Neural crest cell (in vitro differentiated cells): Measurements from ENCODE around the gene ANKEF1. TPM values are rescaled to one million over a fixed set of nuclear protein-coding genes. Genes with fewer than 3 reads are reported as not detected.

ENCODE experiments used
- DNase-seq: peaks from one replicate; pipeline ENCODE4 v3.0.0; 2021; ENCODE audit warnings: low read depth, mixed read lengths, low spot score
- H3K27ac Mint-ChIP-seq: one replicate; pipeline ENCODE4 v1.8.0; 2021; ENCODE audit warnings: mild to moderate bottlenecking, mixed read lengths; ENCODE audit not compliant: unreplicated experiment
- H3K27me3 Mint-ChIP-seq: 2 replicates; pipeline ENCODE4 v1.8.0; 2021; ENCODE audit warnings: low read depth, mild to moderate bottlenecking, mixed read lengths
- H3K36me3 Mint-ChIP-seq: 2 replicates; pipeline ENCODE4 v1.8.0; 2021; ENCODE audit warnings: low read depth, mild to moderate bottlenecking, mixed read lengths
- H3K4me1 Mint-ChIP-seq: 2 replicates; pipeline ENCODE4 v1.8.0; 2021; ENCODE audit warnings: mixed read lengths
- H3K4me3 Mint-ChIP-seq: one replicate; pipeline ENCODE4 v1.8.0; 2021; ENCODE audit warnings: mild to moderate bottlenecking, mixed read lengths
- H3K9me3 Mint-ChIP-seq: 2 replicates; pipeline ENCODE4 v1.8.0; 2021; ENCODE audit warnings: mixed read lengths
- CTCF ChIP-seq: fragments of 200-600 bp; sonication (generic); conservative IDR thresholded peaks from 2 replicates; pipeline ENCODE4 v1.5.0; 2021; ENCODE audit warnings: antibody characterized with exemption, mild to moderate bottlenecking
- total RNA-seq: library from RNA; stranded (reverse); gene quantifications from 2 replicates; pipeline ENCODE4 v1.2.1, GENCODE V29; 2021

The ANKEF1 gene
- total RNA-seq, 1 donor from 2014 or later, result 3.8 TPM

- no peaks in the 10 kb centered on the region for H3K36me3 Mint-ChIP-seq
- H3K4me3 Mint-ChIP-seq, result no peak overlapping the region
- peaks cover 4% of the 10 kb centered on the region for H3K4me1 Mint-ChIP-seq
- peaks cover 5% of the 10 kb centered on the region for H3K9me3 Mint-ChIP-seq
- H3K27ac Mint-ChIP-seq, result no peak overlapping the region
- DNase-seq, result no peak
- peak; percentile 44 for TF ChIP-seq CTCF
- no peaks in the 10 kb centered on the region for H3K27me3 Mint-ChIP-seq
Measured at GRCh38 chr20:10077081-10077471, 42.3 kb downstream of the ANKEF1 start.

- H3K4me3 Mint-ChIP-seq, result no peak overlapping the region
- H3K27ac Mint-ChIP-seq, result no peak overlapping the region
- H3K4me1 Mint-ChIP-seq, result peaks cover 4% of the 10 kb centered on the region
- TF ChIP-seq CTCF, result no peak
- H3K27me3 Mint-ChIP-seq, result no peaks in the 10 kb centered on the region
- DNase-seq, result no peak
- peaks cover 5% of the 10 kb centered on the region for H3K9me3 Mint-ChIP-seq
- H3K36me3 Mint-ChIP-seq, result no peaks in the 10 kb centered on the region
Measured at GRCh38 chr20:10077886-10078285, 43.1 kb downstream of the ANKEF1 start.

- H3K27ac Mint-ChIP-seq, result no peak overlapping the region
Measured at GRCh38 chr20:10078403-10078802, 43.6 kb downstream of the ANKEF1 start.

GRCh38 chr20:10079964-10080363, 45.2 kb downstream of the ANKEF1 start:
- Mint-ChIP-seq H3K4me1 (no peaks in the 10 kb centered on the region), H3K4me3 (no peak overlapping the region), H3K9me3 (peaks cover 5% of the 10 kb centered on the region), H3K36me3 (no peaks in the 10 kb centered on the region), H3K27me3 (no peaks in the 10 kb centered on the region), H3K27ac (no peak overlapping the region)
- no peak for TF ChIP-seq CTCF
- no peak for DNase-seq

More at GRCh38 chr20:10078403-10078802, 43.6 kb downstream of the ANKEF1 start:
- DNase-seq, result no peak
- H3K9me3 Mint-ChIP-seq, result peaks cover 5% of the 10 kb centered on the region
- H3K36me3 Mint-ChIP-seq, result no peaks in the 10 kb centered on the region
- no peak for TF ChIP-seq CTCF
- no peaks in the 10 kb centered on the region for H3K27me3 Mint-ChIP-seq
- no peak overlapping the region for H3K4me3 Mint-ChIP-seq
- H3K4me1 Mint-ChIP-seq, result peaks cover 4% of the 10 kb centered on the region

- Mint-ChIP-seq H3K4me1 (no peaks in the 10 kb centered on the region), H3K36me3 (no peaks in the 10 kb centered on the region), H3K9me3 (peaks cover 5% of the 10 kb centered on the region), H3K27me3 (no peaks in the 10 kb centered on the region), H3K4me3 (no peak overlapping the region), H3K27ac (no peak overlapping the region)
- DNase-seq, result no peak
- TF ChIP-seq CTCF, result no peak
Measured at GRCh38 chr20:10080574-10080973, 45.8 kb downstream of the ANKEF1 start.
